GM19043 (cell line): ENCODE results near the gene TXNL4B.

Experiments
- ATAC-seq: cut with Tn5 transposase; IDR thresholded peaks from one replicate; pipeline ENCODE4 v1.9.1; 2021; ENCODE audit warnings: low read depth; ENCODE audit not compliant: unreplicated experiment

The TXNL4B gene

GRCh38 chr16:72112906-72113615 lies 19.6 kb upstream of the TXNL4B start:
- no peak for ATAC-seq

- ATAC-seq = no peak
Measured at GRCh38 chr16:72112452-72112792, 19.0 kb upstream of the TXNL4B start.

- ATAC-seq = no peak
Measured at GRCh38 chr16:72111657-72112451, 18.4 kb upstream of the TXNL4B start.

- no peak for ATAC-seq
Measured at GRCh38 chr16:72110662-72111615, 17.5 kb upstream of the TXNL4B start.

- ATAC-seq = no peak
Measured at GRCh38 chr16:72109966-72110530, 16.6 kb upstream of the TXNL4B start.

- ATAC-seq = no peak
Measured at GRCh38 chr16:72109300-72109699, 15.9 kb upstream of the TXNL4B start.

DNA sequence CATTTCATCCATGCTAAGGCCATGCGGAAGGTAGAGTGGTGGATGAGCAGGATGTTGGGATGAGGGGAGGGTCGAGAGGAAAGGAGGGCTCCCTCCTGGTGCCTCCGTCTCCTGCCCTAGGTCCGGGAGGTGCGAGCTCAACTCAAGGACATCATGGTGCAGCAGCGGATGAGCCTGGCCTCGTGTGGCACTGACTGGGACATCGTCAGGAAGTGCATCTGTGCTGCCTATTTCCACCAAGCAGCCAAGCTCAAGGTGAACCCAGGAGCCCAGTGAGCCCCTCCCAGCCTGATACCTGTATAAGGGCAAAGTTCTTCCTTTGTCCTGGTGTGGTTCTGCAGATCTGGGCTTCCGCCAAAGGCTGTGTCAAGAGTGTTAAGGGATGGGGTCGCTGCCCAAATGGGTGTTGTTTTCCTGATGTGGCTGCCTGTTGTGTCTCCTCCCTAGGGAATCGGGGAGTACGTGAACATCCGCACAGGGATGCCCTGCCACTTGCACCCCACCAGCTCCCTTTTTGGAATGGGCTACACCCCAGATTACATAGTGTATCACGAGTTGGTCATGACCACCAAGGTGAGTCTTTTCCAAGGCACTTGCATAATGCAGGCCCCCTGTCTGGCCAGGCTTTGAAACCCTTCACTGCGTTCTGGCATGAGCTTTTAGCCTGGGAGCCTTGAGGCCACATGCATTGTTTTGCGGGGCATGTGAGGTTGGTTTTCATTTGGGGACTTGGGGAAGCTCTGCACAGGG lies 15.1 kb upstream of the TXNL4B start:
- ATAC-seq = no peak

GRCh38 chr16:72107371-72107770 lies 14.0 kb upstream of the TXNL4B start:
- no peak for ATAC-seq

DNA sequence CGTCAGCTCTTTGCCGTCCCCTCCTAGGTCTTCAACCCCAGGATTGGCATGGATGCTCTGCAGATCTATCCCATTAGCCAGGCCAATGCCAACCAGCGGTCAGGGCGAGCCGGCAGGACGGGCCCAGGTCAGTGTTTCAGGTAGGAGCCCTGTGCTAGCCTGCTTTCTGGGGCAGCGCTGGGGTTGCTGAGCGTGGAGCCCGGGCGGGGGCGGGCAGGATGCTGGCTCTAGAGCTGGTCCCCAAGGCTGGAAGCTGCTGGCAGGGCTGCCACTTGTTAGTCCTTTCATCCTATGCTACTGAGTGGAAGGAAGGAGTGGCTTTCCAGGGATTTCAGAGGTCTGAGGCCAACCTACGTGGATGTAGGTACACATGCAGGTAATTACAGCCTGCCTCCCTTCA lies 12.6 kb upstream of the TXNL4B start:
- ATAC-seq = no peak

DNA sequence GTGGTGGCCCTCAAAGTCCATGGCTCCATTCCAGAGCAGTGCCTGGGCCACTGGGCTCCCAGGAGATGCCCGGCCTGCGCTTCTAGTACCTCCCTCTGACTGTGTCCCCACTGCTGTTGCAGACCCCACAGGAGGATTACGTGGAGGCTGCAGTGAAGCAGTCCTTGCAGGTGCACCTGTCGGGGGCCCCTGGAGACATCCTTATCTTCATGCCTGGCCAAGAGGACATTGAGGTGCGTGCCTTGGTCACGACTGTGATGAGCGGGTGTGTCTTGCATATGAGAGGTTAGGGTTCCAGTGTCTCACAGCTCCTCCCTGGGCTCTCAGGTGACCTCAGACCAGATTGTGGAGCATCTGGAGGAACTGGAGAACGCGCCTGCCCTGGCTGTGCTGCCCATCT lies 11.5 kb upstream of the TXNL4B start:
- no peak for ATAC-seq

- no peak for ATAC-seq
Measured at GRCh38 chr16:72101195-72101594, 7.8 kb upstream of the TXNL4B start.

DNA sequence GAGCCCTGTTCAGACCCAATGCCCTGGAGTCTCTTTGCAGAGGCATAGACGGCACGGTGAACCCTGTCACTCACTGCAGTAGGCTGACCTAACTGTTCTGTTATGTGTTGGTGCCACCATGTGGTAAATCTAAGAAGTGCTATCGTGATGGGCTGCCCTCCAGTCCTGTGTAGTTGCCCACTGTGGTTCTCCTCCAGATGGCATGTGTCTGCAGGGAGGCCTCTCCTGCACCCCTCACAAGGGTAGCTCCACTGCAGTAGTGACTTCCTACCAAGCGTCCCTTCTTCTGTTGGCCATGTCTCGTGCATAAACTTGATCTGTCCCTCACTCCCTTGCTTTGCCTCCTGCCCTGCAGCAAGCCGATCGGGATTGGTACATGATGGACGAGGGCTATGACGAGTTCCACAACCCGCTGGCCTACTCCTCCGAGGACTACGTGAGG lies 6.0 kb upstream of the TXNL4B start:
- ATAC-seq = peak; percentile 85

DNA sequence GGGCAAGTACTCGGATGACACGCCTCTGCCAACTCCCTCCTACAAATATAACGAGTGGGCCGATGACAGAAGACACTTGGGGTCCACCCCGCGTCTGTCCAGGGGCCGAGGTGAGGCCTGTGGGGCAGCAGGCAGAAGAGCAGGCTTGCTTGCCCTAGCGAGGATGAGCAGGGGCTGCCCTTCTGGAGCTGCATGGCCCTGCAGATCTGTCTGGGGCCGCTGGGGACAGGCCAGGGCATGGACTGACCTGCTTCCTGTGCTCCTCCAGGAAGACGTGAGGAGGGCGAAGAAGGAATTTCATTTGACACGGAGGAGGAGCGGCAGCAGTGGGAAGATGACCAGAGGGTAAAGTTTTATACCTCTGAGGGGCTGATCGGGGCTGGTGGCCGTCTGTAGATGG lies 5.5 kb upstream of the TXNL4B start:
- no peak for ATAC-seq

DNA sequence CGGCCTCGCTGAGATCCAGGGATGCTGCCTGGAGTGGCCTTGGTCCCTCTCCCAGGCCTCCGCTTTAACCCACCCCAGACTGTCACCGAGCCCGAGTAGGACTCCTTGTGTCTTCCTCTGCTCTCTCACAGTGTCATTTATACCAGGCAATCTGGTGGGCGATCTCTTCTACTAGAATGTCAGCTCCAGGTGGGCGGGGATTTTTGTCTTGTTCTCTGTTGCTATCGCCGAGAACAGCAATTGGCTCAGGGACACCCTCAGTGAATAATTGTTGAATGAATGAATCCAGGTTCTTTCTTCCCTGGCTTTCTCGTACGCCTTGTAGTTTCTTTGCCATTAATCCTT lies 818 bp upstream of the TXNL4B start:
- no peak for ATAC-seq

GRCh38 chr16:72092832-72093447 lies 480 bp downstream of the TXNL4B start:
- no peak for ATAC-seq

- ATAC-seq = no peak
Measured at GRCh38 chr16:72091217-72091616, 2.2 kb downstream of the TXNL4B start.

DNA sequence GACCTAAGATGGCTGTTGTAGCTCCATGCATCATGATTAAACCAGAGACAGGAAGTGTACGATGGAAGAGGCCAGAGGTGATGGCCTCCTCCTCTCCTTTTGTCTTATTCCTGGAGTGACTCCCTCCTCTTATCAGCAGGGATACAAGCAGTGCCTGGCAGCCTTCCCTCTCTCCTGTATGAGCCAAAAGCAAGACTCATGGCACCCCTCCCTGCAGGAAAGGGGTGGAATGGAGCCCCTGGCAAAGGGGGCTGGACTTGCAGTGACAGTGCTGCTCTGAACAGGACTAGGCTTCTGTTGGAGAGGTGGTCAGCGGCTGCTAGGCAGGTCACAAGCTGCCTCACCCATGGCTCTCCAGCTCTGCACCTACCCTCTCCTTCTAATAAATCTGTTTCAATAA lies 8.4 kb downstream of the TXNL4B start:
- no peak for ATAC-seq

DNA sequence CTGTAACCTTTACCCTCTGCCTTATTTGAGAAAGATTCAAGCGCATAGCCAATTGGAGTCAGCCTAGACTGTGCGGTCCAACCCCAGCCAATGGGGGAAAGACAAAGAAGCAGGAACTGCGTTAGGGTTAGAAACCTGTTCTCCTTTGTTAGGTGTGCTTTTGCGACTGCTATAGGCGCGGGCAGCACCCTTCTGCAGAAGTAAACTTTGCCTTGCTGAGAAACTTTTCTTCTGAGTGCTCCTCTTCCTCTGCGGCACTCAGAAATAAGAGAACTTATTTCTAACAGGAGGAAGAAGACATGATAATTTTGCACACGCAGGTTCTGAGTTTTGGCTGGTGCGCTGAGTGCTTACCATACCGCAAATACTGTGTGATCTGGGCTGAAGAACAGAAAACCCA lies 9.0 kb downstream of the TXNL4B start:
- ATAC-seq = no peak

DNA sequence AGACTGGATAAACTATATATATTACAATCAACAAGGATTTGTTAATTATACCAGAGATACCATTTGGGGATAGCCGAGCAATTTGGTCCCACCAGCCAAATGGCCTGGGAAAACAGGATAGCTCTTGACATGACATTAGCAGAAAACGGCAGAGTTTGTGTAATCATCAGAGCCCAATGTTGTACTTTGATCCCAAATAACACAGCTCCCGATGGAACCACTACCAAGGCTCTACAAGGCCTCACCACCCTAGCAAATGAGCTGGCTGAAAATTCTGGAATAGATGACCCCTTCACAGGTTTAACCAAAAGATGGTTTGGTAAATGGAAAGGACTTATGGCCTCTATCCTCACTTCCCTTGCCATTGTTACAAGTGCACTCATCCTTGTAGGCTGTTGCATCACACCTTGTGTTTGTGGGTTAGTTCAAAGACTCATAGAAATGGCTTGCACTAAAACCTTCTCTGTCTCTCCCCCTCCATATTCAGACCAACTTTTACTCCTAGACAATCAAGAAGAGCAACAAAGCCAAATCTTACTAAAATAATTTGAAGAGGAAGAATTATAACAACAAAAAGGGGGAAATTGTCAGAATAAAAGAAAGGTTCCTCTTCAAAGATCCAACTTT lies 9.5 kb downstream of the TXNL4B start:
- no peak for ATAC-seq
